ENCODE data around the gene CBLC.

DNA sequence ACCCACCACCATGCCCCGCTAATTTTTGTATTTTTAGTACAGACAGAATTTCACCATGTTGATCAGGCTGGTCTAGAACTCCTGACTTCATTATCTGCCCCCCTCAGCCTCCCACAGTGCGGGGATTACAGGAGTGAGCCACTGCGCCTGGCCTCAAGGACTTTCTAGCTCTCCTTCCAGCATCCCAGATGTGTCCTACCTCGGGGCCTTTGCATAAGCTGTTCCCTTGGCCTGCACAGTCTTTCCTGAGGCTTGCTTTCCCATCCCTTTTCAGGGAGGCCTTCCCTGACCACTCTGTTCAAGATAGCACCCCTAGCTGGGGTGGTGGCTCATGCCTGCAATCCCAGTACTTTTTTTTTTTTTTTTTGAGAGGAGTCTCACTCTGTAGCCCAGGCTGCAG, 16.9 kb downstream of the CBLC start:
- no peak for TF ChIP-seq ZNF274 (IDR thresholded peaks at IDR 0.05; ENCODE audit: low read depth, low read length)
- TF ChIP-seq YY1 (IDR thresholded peaks at IDR 0.05; ENCODE audit: insufficient read depth, insufficient read length): no peak

All from NT2/D1 (cell line).